Measurements from ENCODE around the gene RNF43.

DNA sequence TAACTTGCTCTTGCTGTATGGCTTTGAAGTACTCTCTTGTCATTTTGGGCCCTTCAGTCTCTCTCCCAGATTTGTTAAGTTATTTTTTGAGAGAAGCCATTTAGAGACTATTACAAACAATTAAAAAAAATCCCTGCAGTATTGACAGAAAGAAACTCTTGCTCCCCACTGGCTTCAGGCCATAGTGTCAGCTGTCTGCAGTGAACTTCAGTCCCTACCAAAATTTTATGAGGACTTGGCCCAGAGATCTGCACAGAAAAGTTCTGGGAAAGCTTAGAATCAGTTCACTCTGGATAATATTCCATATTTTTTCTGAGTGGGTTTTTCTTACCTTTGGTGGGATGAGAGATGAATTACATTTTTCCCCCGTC, 34.5 kb downstream of the RNF43 start:
- no peak for TF ChIP-seq CTCF (optimal IDR thresholded peaks at IDR 0.05 in 1 of 3, IDR thresholded peaks at IDR 0.05 in 1 of 3, conservative IDR thresholded peaks at IDR 0.05 in 1 of 3; ENCODE audit: extremely low read depth in 1 of 3, insufficient read depth in 2 of 3, low read length in 3 of 3)
- TF ChIP-seq EZH2 (IDR thresholded peaks at IDR 0.05; ENCODE audit: low read length) = no peak
